Measurements from ENCODE around the gene FHOD3.
A peak's percentile ranks its signal among the peaks of the same experiment; 100 is the strongest.
"Not testable (repeated sequence)": the region's sequence is repeated elsewhere in the genome, so short reads cannot be mapped to it uniquely, and the experiment has no call there.

FHOD3 gene

GRCh38 chr18:36811430-36811829 is 513.9 kb downstream of the FHOD3 start:
- DNase-seq = no peak

DNA sequence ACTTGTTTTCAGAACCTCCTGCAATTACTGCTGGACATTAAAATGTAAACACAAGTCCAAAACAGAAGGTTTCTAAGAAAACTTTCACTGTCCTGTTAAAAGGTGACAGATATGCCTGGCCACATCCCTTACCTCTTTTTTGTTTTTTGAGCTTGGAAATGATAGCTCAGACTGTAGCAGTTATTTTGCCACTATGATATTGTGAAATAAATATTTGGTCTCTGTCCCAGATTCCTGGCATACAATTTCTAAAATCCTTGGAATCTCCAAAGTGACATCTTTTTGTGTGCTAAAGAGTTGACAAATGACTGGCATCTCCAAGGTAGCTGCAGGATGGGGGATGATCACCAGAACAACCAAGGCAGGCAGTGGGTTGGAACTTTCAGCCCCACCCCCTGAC is 514.4 kb downstream of the FHOD3 start:
- DNase-seq = no peak

GRCh38 chr18:36812678-36813077 is 515.2 kb downstream of the FHOD3 start:
- DNase-seq = no peak

GRCh38 chr18:36813101-36813775 is 515.7 kb downstream of the FHOD3 start:
- no peak for DNase-seq

- DNase-seq = no peak
Measured at GRCh38 chr18:36813824-36814223, 516.3 kb downstream of the FHOD3 start.

- DNase-seq = no peak
Measured at GRCh38 chr18:36814994-36815393, 517.5 kb downstream of the FHOD3 start.

GRCh38 chr18:36816096-36816495 is 518.6 kb downstream of the FHOD3 start:
- not testable (repeated sequence) for DNase-seq

- no peak for DNase-seq
Measured at GRCh38 chr18:36817039-36817438, 519.5 kb downstream of the FHOD3 start.

DNA sequence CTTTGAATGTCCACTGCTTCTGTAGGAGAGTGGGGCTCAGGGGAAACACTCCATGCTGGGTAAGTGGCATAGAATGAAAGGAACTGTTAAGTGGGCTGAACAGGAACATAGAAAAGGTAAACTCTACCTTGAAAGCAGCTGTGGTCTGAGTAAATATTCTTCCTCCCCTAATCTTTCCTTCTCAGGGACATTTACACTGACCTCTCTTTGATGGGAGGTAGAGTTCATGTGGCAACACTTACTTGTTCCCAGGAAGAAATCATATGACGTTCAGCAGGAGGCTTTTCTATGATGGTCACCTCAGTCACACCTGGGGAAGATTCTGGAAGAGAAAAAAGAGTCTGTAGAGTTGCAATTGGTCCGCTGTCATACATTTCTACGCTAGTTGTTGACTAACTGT is 521.1 kb downstream of the FHOD3 start:
- no peak for DNase-seq

GRCh38 chr18:36819621-36820020 is 522.1 kb downstream of the FHOD3 start:
- DNase-seq = no peak

DNA sequence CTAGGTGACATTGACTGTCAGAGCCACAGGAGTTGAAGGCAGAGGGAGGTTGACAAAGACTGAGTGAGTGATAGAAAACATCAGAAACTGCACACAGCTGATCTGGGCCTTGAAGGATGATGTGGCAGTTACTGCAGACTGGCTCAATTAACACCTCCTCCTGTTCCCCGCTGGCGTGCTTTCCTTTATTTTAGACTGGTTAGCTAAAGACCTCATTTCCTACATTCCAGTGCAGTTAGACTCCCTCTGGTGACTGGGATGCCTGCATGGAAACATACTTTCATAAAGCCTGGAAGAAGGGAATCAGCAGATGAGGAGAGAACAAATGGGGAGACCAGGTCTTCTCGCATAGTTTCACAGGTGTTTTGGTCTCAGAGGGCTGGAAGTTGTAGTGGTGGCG is 524.2 kb downstream of the FHOD3 start:
- no peak for DNase-seq

GRCh38 chr18:36825526-36825925 is 528.0 kb downstream of the FHOD3 start:
- DNase-seq = no peak

DNA sequence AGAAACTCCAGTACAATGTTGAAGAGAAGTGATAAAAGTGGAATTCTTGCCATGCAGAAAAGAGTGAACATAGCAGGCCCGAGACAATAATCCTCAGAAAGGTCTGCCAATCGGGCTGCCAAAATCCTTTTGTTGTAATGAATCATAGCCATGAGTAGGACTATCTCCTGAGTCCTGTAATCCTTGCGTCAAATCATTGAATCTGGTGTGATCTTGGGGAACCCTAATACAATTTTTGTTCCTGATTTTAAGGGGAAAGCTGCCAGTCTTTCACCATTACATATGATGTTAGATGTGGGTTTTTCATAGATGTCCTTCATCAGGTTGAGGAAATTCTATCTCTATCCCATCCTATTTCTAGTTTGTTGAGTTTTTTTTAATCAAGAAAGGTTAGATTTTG is 529.0 kb downstream of the FHOD3 start:
- no peak for DNase-seq

GRCh38 chr18:36828157-36828629 is 530.7 kb downstream of the FHOD3 start:
- DNase-seq = peak in 4 of 14 donors; percentile 50 to 80 (median 59)

- DNase-seq = peak; percentile 32 to 97 (median 81)
Measured at GRCh38 chr18:36828630-36829361, 531.3 kb downstream of the FHOD3 start, which contains the start of the genes KIAA1328 and TPGS2. TSS of gene KIAA1328 (plus strand) at chr18:36829127. CDS start at chr18:36829139, 12 bp downstream. TSS of gene TPGS2 (minus strand) at chr18:36829002. CDS start at chr18:36828767, 235 bp downstream.
